AG08395 (cell line): Measurements from ENCODE around the gene IP6K2.

Experiments used
- DNase-seq: peaks from one replicate; pipeline ENCODE4 v3.0.0; 2012; ENCODE audit warnings: mixed read lengths, low spot score

The IP6K2 gene

DNA sequence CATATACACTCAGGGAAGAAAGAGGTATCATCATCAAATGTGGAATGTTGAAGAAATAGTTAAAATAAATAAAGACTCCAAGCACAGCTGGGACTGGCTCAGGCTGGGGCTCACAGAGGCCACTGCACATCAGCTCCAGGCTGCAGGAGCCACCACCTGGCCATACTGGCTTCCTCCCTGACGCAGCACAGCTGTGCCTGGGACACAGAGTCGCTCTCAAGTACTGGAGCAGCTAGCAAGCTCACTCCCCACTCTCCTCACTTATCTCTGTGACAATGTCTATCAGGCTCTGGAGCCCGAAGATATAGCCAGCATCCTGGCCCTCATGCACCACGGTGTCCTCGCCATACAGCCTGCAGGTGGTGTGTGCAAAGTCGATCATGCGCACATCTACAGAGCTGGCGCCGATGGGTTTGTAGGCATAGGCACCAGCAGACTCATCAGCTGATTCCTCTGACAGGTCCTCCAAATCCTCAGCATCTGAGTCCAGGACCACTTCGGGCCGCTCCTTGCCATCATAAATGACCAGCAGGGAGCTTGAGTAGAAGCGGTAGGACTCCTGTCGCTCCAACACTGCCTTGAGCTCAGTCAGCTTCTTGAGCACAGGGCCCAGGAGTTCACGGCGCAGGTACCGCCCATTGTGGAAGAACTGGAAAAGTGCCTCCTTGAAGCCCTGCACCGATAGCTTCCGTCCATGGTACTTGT is 28.8 kb downstream of the IP6K2 start:
- DNase-seq, result no peak

DNA sequence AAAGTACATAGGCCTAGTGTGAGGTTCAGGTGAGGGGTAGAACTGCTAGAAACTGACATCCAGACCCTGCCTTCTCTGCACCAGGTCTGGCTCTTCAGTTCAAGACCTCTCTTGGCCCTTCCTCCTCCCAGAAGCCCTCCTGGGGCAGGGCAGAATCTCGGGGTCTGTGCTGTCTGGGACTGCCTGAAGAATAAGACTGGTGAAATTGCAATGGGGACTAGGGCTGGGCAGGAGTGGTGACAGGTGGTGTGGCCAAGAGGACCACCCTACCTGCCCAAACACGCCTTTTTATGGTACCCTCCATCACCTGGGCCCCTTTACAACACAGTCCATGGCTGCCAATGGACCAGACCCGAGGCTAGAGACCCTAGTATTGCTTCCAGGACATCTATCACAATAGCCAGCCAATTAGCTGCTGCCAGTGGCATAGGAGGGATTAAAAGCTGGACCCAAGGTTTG is 29.8 kb downstream of the IP6K2 start:
- DNase-seq, result no peak

DNA sequence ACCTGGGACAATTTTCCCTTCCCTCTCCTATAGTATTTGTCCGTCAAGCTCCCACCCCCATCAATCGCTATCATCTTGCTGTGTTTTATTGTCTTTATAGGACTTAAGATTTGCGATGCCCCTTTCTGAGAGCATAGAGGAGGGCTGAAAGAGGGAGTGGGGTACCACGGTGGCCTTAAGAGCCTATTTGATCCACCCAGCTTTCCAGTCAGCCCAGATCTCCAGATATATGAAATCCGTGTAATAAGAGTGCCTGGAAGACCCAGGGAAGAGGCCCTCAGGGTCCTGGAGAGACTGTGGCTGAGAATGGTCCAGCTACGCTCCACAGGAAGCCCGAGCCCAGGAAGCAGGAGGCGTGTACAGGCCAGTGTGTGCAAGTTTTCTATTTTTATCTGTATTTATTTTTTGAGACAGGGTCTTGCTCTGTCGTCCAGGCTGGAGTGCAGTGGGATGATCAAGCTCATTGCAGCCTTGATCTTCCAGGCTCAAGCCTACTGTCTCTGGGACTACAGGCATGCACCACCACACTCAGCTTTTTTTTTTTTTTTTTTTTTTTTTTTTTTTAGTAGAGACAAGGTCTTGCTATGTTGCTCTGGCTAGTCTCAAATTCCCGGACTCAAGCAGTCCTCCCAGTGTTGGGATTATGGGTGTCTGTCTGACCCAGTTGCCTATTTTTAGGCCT is 30.3 kb downstream of the IP6K2 start:
- no peak for DNase-seq

DNA sequence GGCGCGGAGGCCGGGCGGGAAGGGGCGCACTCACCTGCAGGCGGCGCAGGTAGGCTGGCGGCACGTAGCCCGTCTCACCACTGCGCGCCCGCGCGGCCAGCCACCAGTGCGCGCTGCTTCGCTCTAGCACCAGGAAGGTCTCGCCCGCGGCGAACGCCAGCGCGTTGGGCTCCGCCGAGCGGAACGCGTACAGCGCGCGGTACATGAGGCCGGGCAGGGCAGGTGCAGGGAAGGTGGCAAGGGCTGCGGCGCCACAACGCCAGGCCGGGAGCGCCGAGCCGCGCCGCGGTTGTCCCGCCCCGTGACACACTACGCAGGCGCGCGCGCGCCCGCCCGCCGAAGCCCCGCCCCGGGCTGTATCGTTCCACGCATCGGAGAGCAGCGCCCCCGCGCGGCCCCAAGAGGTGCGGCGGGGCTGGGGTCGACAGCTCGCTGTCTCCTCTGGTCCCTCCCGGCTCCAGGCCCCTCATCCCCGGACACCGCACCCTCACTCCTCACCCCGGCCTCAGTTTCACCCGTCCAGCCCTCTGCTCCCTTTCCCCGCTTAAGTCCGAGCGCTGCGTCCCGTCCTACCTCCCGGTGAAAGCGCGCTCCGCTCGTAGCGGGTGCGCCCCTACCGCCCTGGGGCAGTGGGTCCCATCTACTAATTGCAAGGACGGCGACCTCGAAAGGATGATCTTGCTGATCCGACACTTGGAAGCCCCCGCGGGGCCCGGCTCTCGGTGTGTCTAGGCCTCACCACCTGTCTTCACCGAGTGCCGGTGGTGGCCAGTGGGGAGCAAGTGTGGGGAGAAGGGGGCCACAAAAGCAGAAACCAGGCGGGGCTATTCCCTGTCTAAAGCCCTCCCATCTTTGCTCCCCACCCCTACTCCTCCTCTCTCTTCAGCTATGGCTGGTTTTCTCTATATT is 31.2 kb downstream of the IP6K2 start, which contains the start of gene NCKIPSD:
Gene NCKIPSD, minus strand, starts transcription at position 313 of the 909 bp plus-strand sequence. Its CDS starts 108 bp downstream, at position 205.
- DNase-seq, result peak; percentile 98

DNA sequence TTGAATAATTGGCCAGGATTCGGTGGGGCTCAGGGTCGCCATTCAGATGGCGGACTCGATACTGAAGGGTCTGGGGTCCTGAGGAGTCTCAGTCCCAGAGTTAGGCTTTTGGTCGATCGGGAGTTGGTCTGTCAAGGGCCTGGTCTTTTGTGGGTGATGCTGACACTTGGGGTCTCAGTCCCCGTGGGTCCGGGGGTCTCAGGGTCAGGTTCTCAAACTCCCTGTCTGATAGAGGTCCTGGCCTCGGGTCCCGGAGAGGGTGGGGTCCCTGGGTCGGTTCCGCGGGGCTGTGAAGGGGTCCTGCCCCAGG is 31.8 kb downstream of the IP6K2 start:
- DNase-seq, result no peak

DNA sequence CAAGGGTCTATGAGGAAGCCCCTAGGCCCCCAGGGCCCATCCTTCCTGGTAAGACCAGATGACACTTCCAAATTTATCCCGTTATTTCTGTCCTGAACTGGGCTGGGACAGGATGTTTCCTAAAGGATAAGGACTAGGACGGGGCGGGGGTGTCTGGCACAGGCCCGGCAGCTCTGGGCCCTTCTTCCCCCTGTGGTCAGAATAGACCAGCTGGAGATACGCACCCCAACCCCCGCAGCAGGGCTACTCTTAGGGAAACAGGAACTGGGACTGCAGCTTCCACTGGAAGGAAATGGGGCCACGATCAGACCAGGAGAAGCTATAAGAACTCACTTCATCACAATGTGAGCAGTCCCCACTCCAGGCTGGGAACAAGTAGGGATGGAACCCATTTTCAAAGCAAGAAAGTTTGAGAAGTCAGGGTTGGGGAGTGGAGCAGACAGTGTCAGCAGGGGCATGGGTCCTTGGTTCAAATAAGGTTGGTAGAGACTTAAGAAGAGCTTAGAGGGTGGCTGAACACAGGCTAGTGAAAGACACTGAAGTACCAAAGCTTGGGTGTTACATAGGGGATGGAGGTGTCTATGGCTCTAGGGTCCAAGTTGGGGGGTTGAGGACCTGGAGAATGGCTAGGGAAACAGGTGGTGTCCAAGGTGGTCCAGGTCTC is 32.4 kb downstream of the IP6K2 start:
- peak; percentile 39 for DNase-seq

DNA sequence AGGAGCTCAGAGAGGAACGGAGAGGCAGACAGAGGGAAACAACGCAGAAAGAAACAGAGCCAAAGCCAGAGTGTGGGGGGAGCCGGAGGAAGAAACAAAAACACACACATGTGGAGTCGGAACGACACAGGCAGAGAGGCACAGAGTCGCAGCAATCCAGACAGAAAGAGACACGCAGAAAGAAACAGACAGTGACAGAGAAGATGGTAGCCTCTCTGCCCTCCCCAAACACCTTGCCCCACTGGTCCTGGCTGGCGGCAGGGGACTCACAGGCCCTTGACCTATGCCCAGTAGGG is 33.0 kb downstream of the IP6K2 start:
- no peak for DNase-seq

DNA sequence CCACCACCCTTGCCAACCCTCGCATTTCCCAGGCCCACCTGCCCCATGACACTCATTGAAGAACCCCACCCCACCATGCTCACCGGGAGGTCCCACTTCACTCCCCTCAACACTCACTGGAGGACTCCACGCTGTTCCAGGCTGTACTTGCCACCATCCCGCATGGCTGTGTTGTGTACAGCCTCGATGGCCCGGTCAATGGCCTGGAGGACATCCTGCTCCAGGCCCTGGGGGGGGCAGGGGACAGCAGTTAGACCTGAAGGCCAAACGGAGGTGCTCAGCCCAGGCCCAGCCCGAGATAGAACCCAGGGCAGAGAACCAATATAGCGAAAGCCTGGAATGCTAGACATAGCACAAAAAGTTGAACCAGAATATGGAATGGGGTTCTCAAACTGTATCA is 34.2 kb downstream of the IP6K2 start:
- DNase-seq, result no peak

DNA sequence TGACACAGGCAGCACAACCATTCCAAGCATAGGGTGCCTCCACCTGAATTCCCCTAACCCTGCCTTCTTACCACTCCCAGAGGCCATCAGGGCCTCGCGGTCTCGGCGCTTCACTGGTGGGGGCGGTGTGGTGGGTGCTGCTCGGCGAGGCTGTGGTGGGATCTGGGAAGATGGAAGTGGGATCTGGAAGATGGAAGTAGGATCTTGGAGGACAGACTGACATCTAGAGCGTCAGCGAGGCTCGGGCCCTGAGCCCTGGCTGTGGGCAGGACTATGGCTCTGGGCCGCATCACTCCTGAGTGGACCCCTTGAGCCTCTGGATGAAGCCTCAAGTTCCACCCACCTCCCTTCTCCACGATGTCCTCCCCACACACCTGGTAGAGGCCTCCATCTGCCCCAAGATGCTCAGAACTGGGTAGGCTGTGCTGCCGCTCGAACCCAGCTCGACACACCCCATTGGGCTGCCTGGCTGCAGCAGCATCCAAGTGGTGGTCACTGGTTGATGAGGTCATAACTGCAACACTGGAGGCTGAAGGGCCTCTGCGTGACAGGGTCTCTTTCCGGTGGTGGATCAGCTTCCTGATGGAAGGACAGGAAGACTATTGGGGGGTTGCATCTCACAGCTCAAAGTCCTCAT is 34.9 kb downstream of the IP6K2 start:
- DNase-seq, result no peak

DNA sequence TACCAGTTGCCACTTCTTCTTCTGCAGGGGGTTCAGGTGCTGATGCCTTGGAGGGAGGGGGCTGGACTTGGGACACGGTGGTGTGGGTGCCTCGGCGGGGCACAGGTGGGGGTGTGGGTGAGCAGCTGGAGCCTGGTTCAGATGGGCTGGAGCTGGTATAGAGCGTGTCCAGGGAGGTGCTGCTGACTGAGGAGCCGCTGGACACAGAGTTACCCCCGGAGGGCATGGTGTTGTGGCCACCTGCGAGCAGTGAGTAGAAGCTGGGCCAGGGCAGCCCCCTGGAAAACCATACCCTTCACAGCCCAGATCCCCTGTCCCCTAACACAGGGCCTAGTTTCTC is 35.5 kb downstream of the IP6K2 start:
- no peak for DNase-seq

DNA sequence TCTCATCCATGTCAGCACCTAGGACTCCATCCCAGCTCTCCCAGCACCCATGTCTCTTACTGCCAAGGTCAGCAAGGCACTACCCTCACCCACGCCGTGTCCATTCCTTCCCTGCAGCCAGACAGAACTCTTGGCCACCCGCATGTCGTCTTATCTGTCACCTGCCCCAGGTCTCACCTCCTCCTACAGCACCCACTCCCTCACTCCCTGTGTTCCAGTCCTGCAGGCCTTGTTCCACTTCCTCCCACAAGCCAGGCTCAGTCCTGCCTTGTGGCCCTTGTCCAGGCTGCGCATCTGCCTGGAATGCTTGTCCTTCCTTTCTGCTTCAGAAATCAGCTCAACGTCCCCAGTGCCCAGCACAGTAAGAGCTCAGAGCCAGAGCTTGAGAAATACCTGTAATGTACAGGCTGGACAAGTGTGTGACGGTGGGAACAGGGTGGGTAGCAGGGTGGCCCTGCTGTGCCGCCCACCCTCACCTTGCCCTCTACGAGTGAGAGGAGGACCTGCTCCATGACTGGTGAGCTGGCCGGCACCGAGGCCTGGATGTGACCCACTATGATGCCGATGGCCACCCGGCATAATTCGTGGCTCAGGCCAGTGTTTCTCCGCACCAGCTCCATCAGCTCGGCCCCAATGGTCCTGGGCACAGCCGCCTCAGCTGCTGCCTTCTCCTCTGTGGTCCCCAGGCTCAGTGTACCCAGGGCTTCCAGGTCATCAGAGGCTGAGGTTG is 36.0 kb downstream of the IP6K2 start:
- no peak for DNase-seq

DNA sequence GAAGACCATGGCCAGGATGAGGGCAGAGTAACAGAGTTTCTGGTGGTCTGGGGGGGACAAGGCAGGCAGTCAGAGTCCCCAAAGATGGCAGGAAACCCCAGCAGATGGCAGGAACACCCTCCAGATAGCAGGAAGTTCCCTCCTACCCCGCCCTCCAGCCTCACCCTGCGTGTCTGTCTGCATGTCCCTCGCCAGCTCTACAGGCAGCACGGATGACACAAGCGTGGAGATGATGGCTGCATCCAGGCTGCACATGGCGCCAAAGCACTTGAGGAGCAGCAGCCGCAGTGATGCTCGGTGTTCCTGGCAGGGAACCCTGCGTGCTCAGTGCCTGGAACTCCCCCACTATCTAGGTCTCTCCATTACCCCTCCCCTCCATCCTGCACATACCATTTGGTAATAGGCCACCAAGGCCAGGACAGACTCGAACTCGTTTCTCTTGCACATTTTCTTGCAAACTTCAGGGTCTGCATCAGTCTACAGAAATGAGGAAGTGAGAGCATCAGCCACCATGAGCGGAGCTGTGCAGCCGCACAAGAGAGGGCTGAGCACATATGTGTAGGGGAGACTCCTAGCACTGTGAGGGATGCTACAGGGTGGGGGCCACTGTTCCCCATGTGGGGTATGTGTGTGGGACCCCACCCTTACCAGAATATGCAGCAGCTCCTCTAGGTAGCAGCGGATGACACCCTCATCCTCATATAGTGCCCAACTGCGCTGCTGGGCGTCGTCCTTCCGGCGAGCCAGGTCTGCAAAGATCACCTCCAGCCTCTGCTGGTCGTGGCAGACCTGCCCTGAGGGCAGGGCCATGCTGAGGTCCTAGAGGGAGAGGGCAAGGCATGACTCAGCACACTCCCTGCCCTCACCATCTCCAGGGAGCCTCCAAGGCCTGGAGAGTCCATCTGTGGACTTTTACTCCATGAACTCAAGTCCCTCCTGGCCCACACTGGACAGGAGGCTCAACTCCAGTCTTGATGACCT is 37.3 kb downstream of the IP6K2 start:
- no peak for DNase-seq

DNA sequence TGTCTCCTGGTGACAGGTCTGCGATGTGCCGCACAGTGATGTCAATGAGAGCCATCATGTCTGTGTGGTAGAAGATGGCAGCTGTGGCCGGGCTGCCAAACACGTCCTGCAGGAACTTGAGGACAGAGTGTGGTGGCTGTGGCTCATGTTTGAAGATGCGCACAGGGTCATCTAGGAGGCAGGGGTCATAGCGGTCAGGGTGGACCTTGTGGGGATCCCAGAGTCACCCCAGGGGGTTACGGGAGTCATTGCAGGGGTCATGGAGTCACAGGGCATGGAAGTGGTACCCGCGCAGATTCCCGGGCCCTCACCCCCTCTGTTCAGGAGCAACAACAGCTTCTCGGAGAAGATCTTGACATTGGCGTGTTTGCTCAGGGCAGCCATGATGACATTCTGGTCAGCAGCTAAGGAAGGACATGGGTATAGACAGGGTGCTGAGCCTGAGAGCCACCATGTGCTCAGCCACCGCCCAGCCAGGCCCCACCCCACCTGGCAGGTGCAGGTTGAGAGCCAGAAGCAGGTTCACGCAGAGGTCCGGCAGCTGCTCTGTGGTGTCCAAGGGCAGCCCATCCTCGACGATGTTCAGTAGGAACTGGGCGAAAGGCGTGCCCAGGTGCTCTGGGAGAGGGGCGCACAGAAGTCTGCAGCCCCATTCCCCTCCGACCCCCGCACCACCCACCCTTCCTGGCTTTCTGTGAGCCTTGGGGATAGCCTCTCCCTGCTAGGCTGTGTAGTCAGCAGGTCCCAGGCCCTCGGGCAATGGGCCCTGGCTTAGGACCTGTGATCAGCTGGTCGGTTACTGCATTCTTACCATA is 38.2 kb downstream of the IP6K2 start:
- DNase-seq, result no peak

DNA sequence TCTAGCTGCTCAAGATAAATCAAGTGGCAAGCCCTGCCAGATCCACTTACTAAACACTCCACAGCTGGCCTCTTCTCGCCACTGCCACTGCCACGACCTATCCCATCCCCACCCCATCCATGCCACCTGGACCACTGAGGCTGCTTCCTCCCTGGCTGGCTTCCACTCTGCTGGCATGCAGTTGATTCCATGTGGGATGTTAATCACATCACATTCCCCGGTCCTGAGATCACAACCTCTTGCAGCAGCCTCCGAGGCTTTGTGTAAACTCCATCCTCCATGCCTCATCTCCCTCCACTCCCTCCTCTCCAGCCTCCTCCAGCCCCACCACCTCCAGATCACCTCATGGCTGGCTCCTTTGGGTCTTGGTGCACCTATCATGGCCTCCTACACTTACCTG is 39.0 kb downstream of the IP6K2 start:
- peak; percentile 43 for DNase-seq

DNA sequence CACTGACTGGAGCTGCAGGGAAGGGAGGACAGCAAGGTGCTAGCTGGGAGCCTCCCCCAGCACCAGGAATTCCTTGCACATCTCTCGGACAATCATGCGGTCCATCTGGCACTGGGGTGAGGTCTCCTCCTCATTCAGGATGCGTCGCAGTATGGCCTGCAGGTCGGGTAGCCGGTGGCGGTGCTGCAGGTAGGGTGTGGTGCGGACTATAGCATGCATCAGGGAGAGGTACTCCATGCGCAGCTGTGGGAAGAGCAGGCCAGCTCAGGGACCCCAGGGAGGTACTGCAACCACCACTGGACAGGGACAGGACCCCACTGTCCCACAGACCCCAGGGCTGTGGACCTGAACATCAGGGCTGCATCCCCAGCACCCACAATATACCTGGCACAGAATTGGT is 42.5 kb downstream of the IP6K2 start:
- DNase-seq, result no peak

DNA sequence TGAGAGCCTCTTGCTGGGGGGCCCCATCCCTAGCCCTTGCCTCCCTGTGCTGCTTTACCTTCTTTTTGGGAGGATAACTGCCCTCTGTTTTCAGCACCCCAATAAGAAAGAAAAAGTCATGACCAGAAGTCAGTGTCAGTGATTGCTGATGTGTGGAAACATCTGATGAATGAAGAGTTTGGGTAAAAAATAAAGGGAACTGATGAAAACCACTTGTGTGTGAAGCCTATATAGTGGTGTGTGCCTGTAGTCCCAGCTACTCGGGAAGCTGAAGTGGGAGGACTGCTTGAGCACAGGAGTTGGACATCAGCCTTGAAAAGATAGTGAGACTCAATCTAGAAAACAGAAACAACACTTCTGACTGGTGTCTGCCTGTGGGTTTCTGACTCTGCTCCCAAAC is 44.5 kb downstream of the IP6K2 start:
- no peak for DNase-seq

DNA sequence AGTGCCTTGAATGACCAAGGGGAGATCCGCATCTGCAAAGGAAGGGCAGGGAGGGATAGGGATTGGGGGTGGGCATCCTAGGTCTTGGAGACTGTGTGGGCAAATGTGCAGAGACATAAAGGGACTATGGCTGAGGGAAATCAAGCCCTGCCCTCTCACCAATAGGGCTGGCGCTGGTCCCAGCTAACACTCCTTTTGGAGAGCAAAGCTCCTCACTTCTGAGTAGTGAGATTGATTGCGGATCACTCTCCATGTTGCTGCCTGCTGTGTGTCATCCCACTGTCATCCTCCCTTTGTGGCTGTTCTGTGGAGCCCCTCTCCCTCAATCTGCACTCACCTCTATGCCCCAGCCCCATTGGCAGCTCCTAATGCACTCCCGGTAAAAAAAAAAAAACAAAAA is 52.1 kb downstream of the IP6K2 start:
- no peak for DNase-seq

DNA sequence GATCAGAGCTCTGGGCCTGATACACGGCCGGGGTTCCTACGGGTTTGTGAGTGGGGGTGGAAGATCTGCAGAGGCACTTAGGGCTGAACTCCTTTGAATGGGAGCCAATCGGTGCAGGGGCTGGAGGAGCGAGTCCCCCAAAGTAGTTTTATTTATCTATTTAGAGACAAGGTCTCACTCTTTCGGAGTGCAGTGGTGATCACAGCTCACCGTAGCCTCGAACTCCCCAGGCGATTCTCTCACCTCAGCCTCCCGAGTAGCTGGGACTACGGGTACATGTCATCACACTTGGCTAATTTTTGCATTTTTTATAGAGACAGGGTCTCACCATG is 52.7 kb downstream of the IP6K2 start:
- no peak for DNase-seq

DNA sequence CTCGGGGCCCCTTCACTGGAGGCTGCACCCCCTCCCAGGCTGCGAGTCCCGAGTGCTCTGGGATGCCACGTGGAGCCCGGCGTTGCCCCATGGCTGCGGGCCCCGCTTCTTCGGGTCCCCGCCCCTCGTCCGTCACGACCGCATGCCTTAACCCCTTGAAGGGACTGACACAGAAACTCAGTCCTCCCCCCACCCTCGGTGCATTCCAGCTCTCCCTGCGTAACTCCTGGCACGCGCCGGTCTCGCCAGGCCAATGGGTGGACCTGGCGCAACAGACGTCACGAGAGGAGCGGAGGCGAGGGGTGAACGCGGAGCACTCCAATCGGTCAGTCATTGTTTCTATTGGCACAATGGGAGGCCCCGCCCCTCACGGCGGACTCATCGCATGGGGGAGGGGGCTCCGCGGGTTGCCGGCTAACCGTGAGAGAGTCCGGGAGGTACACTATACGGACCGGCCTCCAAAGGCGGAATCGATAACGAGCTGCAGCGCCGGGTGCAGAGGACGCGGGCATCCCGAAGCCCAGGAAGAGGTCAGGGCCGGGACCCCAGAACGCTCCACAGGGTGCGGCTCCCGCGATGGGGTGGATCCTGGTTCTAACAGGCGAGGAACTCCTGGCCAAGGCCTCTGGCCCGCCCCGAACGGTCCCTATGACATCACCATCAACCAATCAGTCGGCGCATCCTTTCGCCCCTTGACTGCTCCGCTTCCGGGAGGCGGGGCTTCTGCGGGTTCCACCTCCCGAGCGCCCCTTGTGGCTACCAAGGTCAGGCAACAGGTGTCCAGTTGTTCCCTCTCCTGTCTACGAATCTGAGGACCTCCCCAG is 53.3 kb downstream of the IP6K2 start:
- peak; percentile 99 for DNase-seq
